T-helper 17 cell (primary cell): ENCODE data around the gene WNT10A. TPM values are rescaled to one million over a fixed set of nuclear protein-coding genes. Genes with fewer than 3 reads are reported as not detected.
"Not testable (repeated sequence)": the region's sequence is repeated elsewhere in the genome, so short reads cannot be mapped to it uniquely, and the experiment has no call there.

Experiments
- ATAC-seq: fragments of 150-1000 bp; cut with Tn5 transposase; 2 replicates; pipeline ENCODE4 v1.10.0; 2021; ENCODE audit warnings: mild to moderate bottlenecking, moderate library complexity
- DNase-seq, 3 donors: peaks; one replicate each; pipeline versions ENCODE4 v3.0.0 to v3.0.0-alpha.2; 2020 to 2021
- H3K9me3 ChIP-seq: one replicate; pipeline ENCODE4 v1.7.0; 2013; ENCODE audit warnings: low read length, mild to moderate bottlenecking; ENCODE audit not compliant: control insufficient read depth, poor library complexity, severe bottlenecking
- H3K27ac Mint-ChIP-seq: one replicate; pipeline ENCODE4 v1.8.0; 2022; ENCODE audit warnings: mild to moderate bottlenecking, moderate library complexity, mixed read lengths
- H3K27me3 Mint-ChIP-seq: one replicate; pipeline ENCODE4 v1.8.0; 2022; ENCODE audit warnings: mixed read lengths
- H3K36me3 Mint-ChIP-seq: one replicate; pipeline ENCODE4 v1.8.0; 2022; ENCODE audit warnings: low read depth, mixed read lengths
- H3K4me1 Mint-ChIP-seq: one replicate; pipeline ENCODE4 v1.8.0; 2022; ENCODE audit warnings: mild to moderate bottlenecking, mixed read lengths
- H3K4me3 Mint-ChIP-seq: one replicate; pipeline ENCODE4 v1.8.0; 2022; ENCODE audit warnings: mild to moderate bottlenecking, moderate library complexity, mixed read lengths
- total RNA-seq, 4 donors: library from RNA in 2 of 4; stranded (reverse) in 2 of 4; gene quantifications; one replicate each; pipeline ENCODE4 v1.2.3 and lab custom pipeline; 2022 to 2026

WNT10A gene
- total RNA-seq, result 10 to 100 TPM in 1 of 2 donors, 1 to 10 TPM in 1; 5.5 to 14.4 TPM
- total RNA-seq (lab: John Stamatoyannopoulos, UW), result 9.0 to 21.2 reads per million in 2 donors

- peaks cover 10% of the 10 kb centered on the region for H3K27me3 Mint-ChIP-seq
- H3K36me3 Mint-ChIP-seq, result peaks cover 2% of the 10 kb centered on the region
- peaks cover 53% of the 10 kb centered on the region for H3K4me1 Mint-ChIP-seq
- H3K27ac Mint-ChIP-seq, result peak within 1 kb of the TSS; percentile 94
- peak within 1 kb of the TSS; percentile 93 for H3K4me3 Mint-ChIP-seq
- peak; percentile 84 for ATAC-seq
- H3K9me3 ChIP-seq, result no peaks in the 10 kb centered on the region
- DNase-seq, result peak; percentile 77 to 86 (median 82)
Measured at GRCh38 chr2:218880102-218880858, at the start of gene WNT10A. WNT10A (plus strand) TSS chr2:218880852; CDS start chr2:218880996, 144 bp downstream.

- no peak for ATAC-seq
- Mint-ChIP-seq H3K27me3 (peaks cover 50% of the 10 kb centered on the region), H3K36me3 (peaks cover 5% of the 10 kb centered on the region), H3K4me3 (no peak within 1 kb of the TSS), H3K27ac (no peak within 1 kb of the TSS), H3K4me1 (peaks cover 5% of the 10 kb centered on the region)
- H3K9me3 ChIP-seq, result no peaks in the 10 kb centered on the region
- no peak for DNase-seq
Measured at GRCh38 chr2:218831378-218831990, 49.2 kb upstream of the WNT10A start, which contains the start of gene PRKAG3. PRKAG3 (minus strand) TSS chr2:218831803.

DNA sequence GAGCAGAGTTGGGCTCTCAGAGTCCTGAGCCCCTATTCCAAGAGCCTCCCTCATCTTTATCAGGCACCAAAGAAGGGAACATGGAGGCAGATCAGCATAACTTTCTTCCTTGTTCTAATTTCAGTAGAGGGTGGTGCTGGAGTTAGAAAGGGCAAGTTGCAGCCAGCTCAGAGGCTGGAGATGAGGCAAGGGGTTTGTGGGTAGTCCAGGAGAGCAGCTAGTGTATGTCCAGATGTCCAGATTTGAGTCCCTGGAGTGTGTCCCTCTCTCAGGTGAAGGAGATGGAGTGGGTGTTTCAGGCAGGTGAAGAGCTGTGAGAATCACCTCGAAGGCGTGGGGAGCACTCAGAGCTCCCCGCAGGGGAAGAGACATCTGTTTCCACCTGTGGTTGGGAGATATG lies 48.6 kb upstream of the WNT10A start:
- peaks cover 5% of the 10 kb centered on the region for H3K36me3 Mint-ChIP-seq
- no peak for ATAC-seq
- no peaks in the 10 kb centered on the region for H3K9me3 ChIP-seq
- no peak overlapping the region for H3K27ac Mint-ChIP-seq
- peaks cover 5% of the 10 kb centered on the region for H3K4me1 Mint-ChIP-seq
- no peak overlapping the region for H3K4me3 Mint-ChIP-seq
- H3K27me3 Mint-ChIP-seq, result peaks cover 50% of the 10 kb centered on the region
- DNase-seq, result no peak

DNA sequence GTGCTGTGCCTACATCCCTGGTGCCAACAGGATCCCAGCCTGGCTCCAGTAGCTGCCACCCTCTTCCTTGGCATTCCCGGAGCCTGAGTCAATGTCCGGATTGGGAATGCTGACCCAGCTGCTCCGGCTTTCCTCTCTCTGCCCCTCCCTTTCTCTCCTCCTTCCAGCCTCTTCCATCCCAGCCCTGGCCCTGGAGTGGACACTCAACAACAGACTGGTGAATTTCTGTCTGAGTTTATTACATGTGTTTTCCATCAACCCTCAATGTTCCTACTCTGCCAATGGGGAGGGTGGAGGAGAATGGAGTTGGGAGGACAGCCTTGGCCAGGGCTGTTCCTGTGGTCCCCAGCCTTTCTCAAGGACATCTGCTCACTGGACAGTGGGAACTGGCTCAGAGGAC lies 48.1 kb upstream of the WNT10A start:
- no peaks in the 10 kb centered on the region for H3K9me3 ChIP-seq
- Mint-ChIP-seq H3K27ac (no peak overlapping the region), H3K4me3 (no peak overlapping the region), H3K27me3 (peaks cover 50% of the 10 kb centered on the region), H3K4me1 (peaks cover 4% of the 10 kb centered on the region), H3K36me3 (peaks cover 5% of the 10 kb centered on the region)
- DNase-seq (no peak), ATAC-seq (no peak)

DNA sequence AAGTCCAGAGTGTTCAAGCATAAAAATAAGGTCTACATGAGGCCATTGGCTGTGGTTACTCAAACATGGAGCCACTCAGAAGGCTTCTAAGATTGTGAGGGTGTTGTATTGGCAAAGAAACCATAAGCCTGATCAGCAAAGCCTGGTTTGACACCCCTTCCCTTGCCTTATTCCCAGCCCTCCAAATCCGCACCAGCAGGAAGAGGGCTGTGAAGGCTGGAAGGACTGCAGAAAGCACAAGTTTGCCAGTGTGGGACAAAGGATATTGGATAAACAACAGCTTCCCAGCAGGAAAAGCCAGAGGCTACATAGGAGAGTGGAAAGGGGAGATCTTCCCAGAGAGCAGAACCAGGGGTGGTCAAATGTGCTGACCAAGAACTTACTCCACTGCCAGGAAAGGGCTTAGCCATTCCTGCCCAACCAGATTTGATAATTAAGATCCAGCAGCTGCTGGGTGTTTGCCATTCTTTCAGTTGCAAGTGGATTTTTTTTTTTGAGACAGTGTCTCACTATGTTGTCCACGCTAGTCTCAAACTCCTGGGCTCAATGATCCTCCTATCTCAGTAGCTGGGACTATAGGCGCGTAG lies 47.5 kb upstream of the WNT10A start:
- H3K36me3 Mint-ChIP-seq, result peaks cover 5% of the 10 kb centered on the region
- peaks cover 2% of the 10 kb centered on the region for H3K4me1 Mint-ChIP-seq
- H3K4me3 Mint-ChIP-seq, result no peak overlapping the region
- ATAC-seq (no peak), DNase-seq (no peak)
- no peak overlapping the region for H3K27ac Mint-ChIP-seq
- no peaks in the 10 kb centered on the region for H3K9me3 ChIP-seq
- H3K27me3 Mint-ChIP-seq, result peaks cover 50% of the 10 kb centered on the region

DNA sequence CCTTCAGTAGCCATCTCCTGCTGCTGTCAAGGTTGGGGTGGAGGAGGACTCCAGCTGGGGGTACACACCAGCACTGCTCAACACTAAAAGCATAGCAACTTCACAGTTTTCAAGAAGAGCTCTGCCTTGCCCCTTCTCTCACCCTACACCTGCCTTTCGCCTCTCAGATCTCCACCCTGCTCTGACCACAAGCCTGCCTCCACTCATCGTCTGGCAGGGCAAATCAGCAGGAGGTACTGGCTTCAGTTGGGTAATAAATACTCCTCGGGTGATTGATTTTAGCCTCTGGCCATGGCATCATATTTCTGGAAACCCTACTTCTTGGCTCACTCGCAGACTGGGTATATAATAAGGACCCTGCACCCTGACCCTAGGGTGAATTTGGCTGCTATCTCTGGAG lies 46.0 kb upstream of the WNT10A start:
- ATAC-seq, result no peak
- no peak for DNase-seq
- H3K4me3 Mint-ChIP-seq, result no peak overlapping the region
- peaks cover 2% of the 10 kb centered on the region for H3K4me1 Mint-ChIP-seq
- peaks cover 5% of the 10 kb centered on the region for H3K36me3 Mint-ChIP-seq
- peaks cover 42% of the 10 kb centered on the region for H3K27me3 Mint-ChIP-seq
- no peaks in the 10 kb centered on the region for H3K9me3 ChIP-seq
- H3K27ac Mint-ChIP-seq, result no peak overlapping the region

DNA sequence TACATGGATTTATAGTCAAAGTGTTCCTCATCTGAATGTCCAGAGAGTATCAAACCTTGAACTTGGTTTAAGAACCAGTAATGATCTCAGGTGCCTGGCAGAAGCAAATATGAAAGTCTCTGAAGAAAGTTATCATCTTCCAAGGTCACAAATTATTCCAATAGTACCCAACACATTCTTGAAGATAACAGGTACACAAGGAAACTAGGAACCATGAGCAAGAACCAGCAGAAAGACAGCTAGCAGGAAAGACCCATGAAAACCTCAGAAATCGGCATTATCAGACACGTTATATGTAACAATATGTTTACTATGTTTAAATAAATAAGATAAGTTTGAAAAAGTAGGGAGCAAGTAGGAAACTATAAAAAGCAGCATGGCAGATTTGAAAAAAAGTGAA lies 43.2 kb upstream of the WNT10A start:
- DNase-seq (no peak), ATAC-seq (no peak)
- Mint-ChIP-seq H3K4me1 (peaks cover 2% of the 10 kb centered on the region), H3K27me3 (peaks cover 34% of the 10 kb centered on the region), H3K4me3 (no peak overlapping the region), H3K27ac (no peak overlapping the region), H3K36me3 (peaks cover 3% of the 10 kb centered on the region)
- no peaks in the 10 kb centered on the region for H3K9me3 ChIP-seq

DNA sequence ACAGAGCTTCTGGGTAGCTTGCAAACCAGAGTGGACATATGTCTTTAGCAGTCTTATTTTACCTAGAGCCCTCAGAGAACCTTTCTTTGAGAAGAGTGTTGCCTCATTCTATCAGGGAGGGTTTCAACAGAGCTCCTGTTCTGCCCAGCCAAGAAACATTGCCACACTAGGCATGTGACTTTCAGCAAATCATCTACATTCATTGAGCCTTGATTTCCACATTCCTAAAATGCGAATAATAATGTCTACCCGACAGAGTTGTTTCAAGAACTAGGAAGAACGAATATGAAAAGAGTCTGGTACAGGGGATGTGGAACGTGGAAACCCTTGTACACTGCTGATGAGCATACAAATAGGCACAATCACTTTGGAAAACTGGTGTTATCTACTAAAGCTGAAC lies 41.2 kb upstream of the WNT10A start:
- DNase-seq (no peak), ATAC-seq (no peak)
- no peaks in the 10 kb centered on the region for H3K9me3 ChIP-seq
- H3K27ac Mint-ChIP-seq, result no peak overlapping the region
- no peak overlapping the region for H3K4me3 Mint-ChIP-seq
- no peaks in the 10 kb centered on the region for H3K36me3 Mint-ChIP-seq
- H3K4me1 Mint-ChIP-seq, result no peaks in the 10 kb centered on the region
- peaks cover 31% of the 10 kb centered on the region for H3K27me3 Mint-ChIP-seq

DNA sequence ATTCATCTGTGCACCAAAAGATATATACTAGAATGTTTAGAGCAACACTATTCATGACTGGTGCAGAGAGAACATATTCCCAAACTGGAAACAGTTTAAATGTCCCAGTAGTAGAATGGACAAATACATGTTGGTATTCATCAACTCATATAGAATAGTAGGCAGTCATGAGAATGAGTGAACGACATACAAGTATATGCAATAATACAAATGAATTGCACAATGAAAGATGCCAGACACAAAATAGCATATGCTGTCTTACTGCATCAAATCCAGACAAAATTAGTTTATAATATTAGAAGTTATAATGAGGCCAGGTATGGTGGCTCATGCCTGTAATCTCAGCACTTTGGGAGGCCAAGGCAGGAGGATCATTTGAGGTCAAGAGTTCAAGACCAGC lies 40.8 kb upstream of the WNT10A start:
- Mint-ChIP-seq H3K4me3 (no peak overlapping the region), H3K27ac (no peak overlapping the region), H3K4me1 (no peaks in the 10 kb centered on the region), H3K36me3 (no peaks in the 10 kb centered on the region), H3K27me3 (peaks cover 28% of the 10 kb centered on the region)
- no peak for DNase-seq
- no peaks in the 10 kb centered on the region for H3K9me3 ChIP-seq
- no peak for ATAC-seq

- H3K4me3 Mint-ChIP-seq, H3K36me3 Mint-ChIP-seq, H3K27ac Mint-ChIP-seq, H3K9me3 ChIP-seq, H3K4me1 Mint-ChIP-seq, ATAC-seq, DNase-seq: not testable (repeated sequence)
- H3K27me3 Mint-ChIP-seq, result peaks cover 32% of the 10 kb centered on the region
Measured at GRCh38 chr2:218844334-218844733, 36.3 kb upstream of the WNT10A start.

- H3K9me3 ChIP-seq, DNase-seq, H3K4me3 Mint-ChIP-seq, ATAC-seq, H3K27ac Mint-ChIP-seq, H3K36me3 Mint-ChIP-seq, H3K4me1 Mint-ChIP-seq: not testable (repeated sequence)
- peaks cover 40% of the 10 kb centered on the region for H3K27me3 Mint-ChIP-seq
Measured at GRCh38 chr2:218846963-218847362, 33.7 kb upstream of the WNT10A start.

GRCh38 chr2:218849721-218850120 lies 30.9 kb upstream of the WNT10A start:
- no peaks in the 10 kb centered on the region for H3K36me3 Mint-ChIP-seq
- peaks cover 46% of the 10 kb centered on the region for H3K27me3 Mint-ChIP-seq
- DNase-seq (no peak), ATAC-seq (no peak)
- H3K4me3 Mint-ChIP-seq, result no peak overlapping the region
- H3K9me3 ChIP-seq, result no peaks in the 10 kb centered on the region
- no peak overlapping the region for H3K27ac Mint-ChIP-seq
- peaks cover 11% of the 10 kb centered on the region for H3K4me1 Mint-ChIP-seq

- ATAC-seq (no peak), DNase-seq (no peak)
- H3K36me3 Mint-ChIP-seq, result peaks cover 3% of the 10 kb centered on the region
- peaks cover 57% of the 10 kb centered on the region for H3K27me3 Mint-ChIP-seq
- peaks cover 11% of the 10 kb centered on the region for H3K4me1 Mint-ChIP-seq
- no peak overlapping the region for H3K4me3 Mint-ChIP-seq
- H3K27ac Mint-ChIP-seq, result no peak overlapping the region
- H3K9me3 ChIP-seq, result no peaks in the 10 kb centered on the region
Measured at GRCh38 chr2:218850796-218851195, 29.9 kb upstream of the WNT10A start.
